B cell (primary cell): ENCODE results near the gene RNF141. TPM values are rescaled to one million over a fixed set of nuclear protein-coding genes. Genes with fewer than 3 reads are reported as not detected.

Experiments
- ATAC-seq: fragments of 200-7000 bp; cut with Tn5 transposase; one replicate; pipeline ENCODE4 v1.10.0; 2021; ENCODE audit warnings: low read depth, mild to moderate bottlenecking, moderate number of reproducible peaks, moderate library complexity
- CTCF ChIA-PET: fragments of 350-600 bp; sonication (Branson Sonifier 250); formaldehyde crosslinking; loops from one replicate; lab custom pipeline; 2021; ENCODE audit warnings: antibody characterized with exemption, inconsistent platforms; lab: Charles Lee
- POLR2A ChIA-PET: fragments of 350-600 bp; sonication (Branson Sonifier 250); formaldehyde crosslinking; loops from one replicate; lab custom pipeline; 2021; ENCODE audit warnings: antibody characterized with exemption; lab: Charles Lee
- DNase-seq: peaks from one replicate; pipeline ENCODE4 v3.0.0; 2013
- H2AFZ ChIP-seq: 2 replicates; pipeline ENCODE4 v1.6.1; 2012; ENCODE audit warnings: mild to moderate bottlenecking, low read depth, low read length; ENCODE audit not compliant: insufficient read depth, poor library complexity, severe bottlenecking
- H3K27ac ChIP-seq, 2 donors: 1 replicate in 1 of 2; 2 replicates in 1 of 2; pipeline ENCODE4 v1.5.1; 2012 to 2013; ENCODE audit warnings: low read length in 2 of 2, mild to moderate bottlenecking in 2 of 2, moderate library complexity in 1 of 2
- H3K27me3 ChIP-seq, 4 experiments: fragments of 200-600 bp in 1 of 4; sonication (generic) in 1 of 4; replicated peaks in 1 of 4; 1 replicate in 2 of 4; 2 replicates in 2 of 4; pipeline versions ENCODE4 v1.6.1 to v1.7.0; 2013 to 2016; ENCODE audit warnings: low read length in 3 of 4, mild to moderate bottlenecking in 2 of 4, mixed read lengths in 1 of 4, moderate library complexity in 1 of 4; ENCODE audit not compliant: insufficient read depth in 4 of 4, control insufficient read depth in 3 of 4; ENCODE audit errors: control extremely low read depth in 1 of 4
- H3K36me3 ChIP-seq, 2 experiments: replicated peaks in 1 of 2; 1 replicate in 1 of 2; 2 replicates in 1 of 2; pipeline versions ENCODE4 v1.6.1 to v1.7.1; 2013; ENCODE audit warnings: low read length in 1 of 2; ENCODE audit not compliant: insufficient read depth in 2 of 2, control insufficient read depth in 1 of 2; ENCODE audit errors: control extremely low read depth in 1 of 2, extremely low read depth in 1 of 2
- H3K4me1 ChIP-seq, 2 donors: fragments of 200-600 bp in 1 of 2; sonication (generic) in 1 of 2; 1 replicate in 1 of 2; 2 replicates in 1 of 2; pipeline versions ENCODE4 v1.5.1 to v1.6.1; 2013 to 2017; ENCODE audit warnings: low read length in 2 of 2; ENCODE audit not compliant: control insufficient read depth in 2 of 2, insufficient read depth in 2 of 2
- H3K4me2 ChIP-seq: replicated peaks from 2 replicates; pipeline ENCODE3; 2012; ENCODE audit warnings: mild to moderate bottlenecking, low read depth, low read length; ENCODE audit not compliant: poor library complexity, severe bottlenecking
- H3K4me3 ChIP-seq, 5 experiments: fragments of 200-600 bp in 1 of 5; sonication (generic) in 1 of 5; 1 replicate in 3 of 5; 2 replicates in 2 of 5; pipeline versions ENCODE4 v1.5.1 to v1.7.0; 2011 to 2016; ENCODE audit warnings: low read length in 4 of 5, mild to moderate bottlenecking in 4 of 5, low read depth in 2 of 5, control low read depth in 1 of 5, moderate library complexity in 1 of 5; ENCODE audit not compliant: insufficient read depth in 1 of 5; ENCODE audit errors: control extremely low read depth in 1 of 5, extremely low read depth in 1 of 5
- H3K79me2 ChIP-seq: fragments of 200-600 bp; sonication (generic); one replicate; pipeline ENCODE4 v1.6.0; 2016; ENCODE audit warnings: low read length; ENCODE audit not compliant: control insufficient read depth, insufficient read depth
- H3K9ac ChIP-seq: fragments of 200-600 bp; sonication (generic); 2 replicates; pipeline ENCODE4 v1.6.1; 2017; ENCODE audit warnings: mild to moderate bottlenecking, low read length, moderate library complexity
- H3K9me3 ChIP-seq, 3 donors: one replicate each; pipeline versions ENCODE4 v1.6.1 to v1.7.1; 2013; ENCODE audit warnings: low read length in 2 of 3; ENCODE audit not compliant: control insufficient read depth in 2 of 3, insufficient read depth in 1 of 3; ENCODE audit errors: control extremely low read depth in 1 of 3
- H4K20me1 ChIP-seq: 2 replicates; pipeline ENCODE4 v1.6.0; 2012; ENCODE audit warnings: mild to moderate bottlenecking, low read length; ENCODE audit not compliant: insufficient read depth, control insufficient read depth, poor library complexity, severe bottlenecking
- H3K27ac Mint-ChIP-seq: one replicate; pipeline ENCODE4 v1.8.0; 2021; ENCODE audit warnings: mixed read lengths
- H3K27me3 Mint-ChIP-seq: one replicate; pipeline ENCODE4 v1.8.0; 2021; ENCODE audit warnings: mixed read lengths
- H3K4me1 Mint-ChIP-seq: one replicate; pipeline ENCODE4 v1.8.0; 2021; ENCODE audit warnings: mixed read lengths
- H3K4me3 Mint-ChIP-seq: one replicate; pipeline ENCODE4 v1.8.0; 2021; ENCODE audit warnings: mixed read lengths
- H3K9me3 Mint-ChIP-seq: one replicate; pipeline ENCODE4 v1.8.0; 2022; ENCODE audit warnings: mixed read lengths; ENCODE audit not compliant: insufficient read depth
- EZH2 ChIP-seq: IDR thresholded peaks from 2 replicates; pipeline ENCODE4 v1.6.1; 2012; ENCODE audit warnings: borderline replicate concordance, low read depth, mild to moderate bottlenecking, moderate library complexity, low read length; ENCODE audit not compliant: insufficient read depth, poor library complexity, severe bottlenecking
- WGBS: methylation state at CpG from one replicate; pipeline ENCODE4 v1.1.5; 2013; ENCODE audit warnings: missing lambda C conversion rate; ENCODE audit not compliant: insufficient coverage; 5-methylcytosine and 5-hydroxymethylcytosine counted together
- intact Hi-C: fragments of 100-400 bp; cut with micrococcal nuclease; formaldehyde crosslinking; loops from one replicate; pipeline ENCODE4 v1.10.0; 2022
- polyA plus RNA-seq: library from polyadenylated mRNA; depleted of rRNA; stranded (reverse); fragments of >200 nt; gene quantifications from 2 replicates; pipeline ENCODE4 v1.2.3, GENCODE V29; 2012
- total RNA-seq, 2 donors: library from RNA; stranded (reverse); fragments of 120-200 nt in 1 of 2; gene quantifications; 1 replicate in 1 of 2; 2 replicates in 1 of 2; pipeline versions ENCODE4 v1.2.3 to v1.2.4, GENCODE V29; 2013 to 2022
- TF ChIP-seq, protein P1 (sequence below): fragments of 200-600 bp; IDR thresholded peaks from one replicate; pipeline ENCODE4 v1.8.0; 2022; ENCODE audit warnings: antibody characterized with exemption, mild to moderate bottlenecking

RNF141 gene
- total and polyA plus RNA-seq, 2 donors (not counting 1 experiment from before 2014, with no cell fraction given), result 23.3 to 48.2 TPM

DNA sequence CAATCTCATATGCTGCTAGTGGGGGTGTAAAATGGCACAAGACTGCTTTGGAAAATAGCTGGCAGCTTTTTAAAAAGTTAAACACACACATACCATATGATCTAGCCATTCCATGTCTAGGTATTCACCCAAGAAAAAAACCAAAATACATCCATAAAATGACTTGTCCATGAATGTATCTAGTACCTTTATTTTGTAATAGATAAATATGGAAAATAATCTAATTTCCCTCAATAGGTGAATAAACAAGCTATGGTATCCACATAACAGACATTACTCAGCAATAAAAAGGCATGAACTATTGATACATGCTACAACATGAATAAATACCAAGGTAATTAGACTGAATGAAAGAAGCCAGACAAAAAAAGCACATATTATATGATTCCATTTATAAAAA, 22.9 kb downstream of the RNF141 start:
- Histone ChIP-seq H3K9ac (no peak overlapping the region), H3K27me3 (no peaks in the 10 kb centered on the region), H3K4me1 (no peaks in the 10 kb centered on the region), H3K27ac (peak overlapping the region in 1 of 2 donors; percentile 63), H3K9me3 (no peaks in the 10 kb centered on the region), H3K4me3 (no peak overlapping the region), H2AFZ (no peak overlapping the region), H3K4me2 (no peak overlapping the region), H4K20me1 (no peaks in the 10 kb centered on the region), H3K79me2 (peaks cover 3% of the 10 kb centered on the region), H3K36me3 (peaks cover 21 to 72% of the 10 kb centered on the region in 2 experiments)
- no peak overlapping the region for H3K4me3 Mint-ChIP-seq
- DNase-seq (no peak), ATAC-seq (no peak)
- CTCF ChIA-PET, result interaction anchor here (0.8 to 2.6 kb wide), 4 partner anchors 11 to 102 kb away, joined by 3 to 9 read pairs (median 4); partner anchors contain the start of gene RNF141
- no peak overlapping the region for H3K27ac Mint-ChIP-seq
- peaks cover 19% of the 10 kb centered on the region for H3K4me1 Mint-ChIP-seq
- no peaks in the 10 kb centered on the region for H3K27me3 Mint-ChIP-seq
- no peaks in the 10 kb centered on the region for H3K9me3 Mint-ChIP-seq
- TF ChIP-seq, protein P1, sequence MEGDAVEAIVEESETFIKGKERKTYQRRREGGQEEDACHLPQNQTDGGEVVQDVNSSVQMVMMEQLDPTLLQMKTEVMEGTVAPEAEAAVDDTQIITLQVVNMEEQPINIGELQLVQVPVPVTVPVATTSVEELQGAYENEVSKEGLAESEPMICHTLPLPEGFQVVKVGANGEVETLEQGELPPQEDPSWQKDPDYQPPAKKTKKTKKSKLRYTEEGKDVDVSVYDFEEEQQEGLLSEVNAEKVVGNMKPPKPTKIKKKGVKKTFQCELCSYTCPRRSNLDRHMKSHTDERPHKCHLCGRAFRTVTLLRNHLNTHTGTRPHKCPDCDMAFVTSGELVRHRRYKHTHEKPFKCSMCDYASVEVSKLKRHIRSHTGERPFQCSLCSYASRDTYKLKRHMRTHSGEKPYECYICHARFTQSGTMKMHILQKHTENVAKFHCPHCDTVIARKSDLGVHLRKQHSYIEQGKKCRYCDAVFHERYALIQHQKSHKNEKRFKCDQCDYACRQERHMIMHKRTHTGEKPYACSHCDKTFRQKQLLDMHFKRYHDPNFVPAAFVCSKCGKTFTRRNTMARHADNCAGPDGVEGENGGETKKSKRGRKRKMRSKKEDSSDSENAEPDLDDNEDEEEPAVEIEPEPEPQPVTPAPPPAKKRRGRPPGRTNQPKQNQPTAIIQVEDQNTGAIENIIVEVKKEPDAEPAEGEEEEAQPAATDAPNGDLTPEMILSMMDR, result no peak
- no peak for TF ChIP-seq EZH2
- POLR2A ChIA-PET, result interaction anchor here (1.6 kb wide), 1 partner anchor 106 kb away, joined by 3 read pairs; no protein-coding TSS in a partner anchor
- intact Hi-C loops, result no loop called here

DNA sequence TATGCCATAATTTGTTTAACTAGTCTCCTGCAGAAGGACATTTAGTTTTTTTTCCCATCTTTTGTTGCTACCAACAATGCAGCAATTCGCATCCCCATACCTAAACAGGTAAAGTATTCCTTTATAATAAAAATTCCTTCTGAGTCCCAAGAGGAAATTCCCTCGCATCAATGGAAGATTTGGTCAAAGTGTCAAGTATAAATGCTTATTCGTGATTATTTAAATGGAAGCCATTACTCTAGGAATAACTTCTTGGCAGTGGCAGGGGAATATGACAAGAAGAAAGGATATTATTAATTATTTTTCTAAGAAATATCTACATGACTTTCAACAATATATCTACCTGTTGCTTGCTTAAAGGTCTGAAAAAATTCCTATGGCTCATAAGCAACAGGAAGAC, 25.6 kb downstream of the RNF141 start:
- Mint-ChIP-seq H3K9me3 (no peaks in the 10 kb centered on the region), H3K4me1 (peaks cover 16% of the 10 kb centered on the region), H3K27me3 (no peaks in the 10 kb centered on the region), H3K4me3 (no peak overlapping the region), H3K27ac (no peak overlapping the region)
- H3K9ac ChIP-seq, result no peak overlapping the region
- TF ChIP-seq, protein P1, result no peak
- TF ChIP-seq EZH2, result no peak
- DNase-seq (no peak), ATAC-seq (no peak)
- peak overlapping the region in 1 of 2 donors; percentile 39 for H3K27ac ChIP-seq
- no peaks in the 10 kb centered on the region for H3K9me3 ChIP-seq
- H3K4me1 ChIP-seq, result no peaks in the 10 kb centered on the region
- no peak overlapping the region for H3K4me3 ChIP-seq
- ChIA-PET CTCF (interaction anchor here (1.1 to 8.7 kb wide), 10 partner anchors 8 to 217 kb away, joined by 3 to 71 read pairs (median 8); partner anchors contain the start of gene RNF141), POLR2A (no interaction called here)
- H3K79me2 ChIP-seq, result peaks cover 3% of the 10 kb centered on the region
- no peak overlapping the region for H2AFZ ChIP-seq
- H3K27me3 ChIP-seq, result no peaks in the 10 kb centered on the region
- WGBS, result no CpG with 5 or more reads among the region's 3 CpGs
- H4K20me1 ChIP-seq, result no peaks in the 10 kb centered on the region
- no peak overlapping the region for H3K4me2 ChIP-seq
- intact Hi-C loops, result no loop called here
- peaks cover 14 to 63% of the 10 kb centered on the region in 2 experiments for H3K36me3 ChIP-seq
